Measurements from ENCODE around the gene HFE.

- no peak for TF ChIP-seq CTCF (IDR thresholded peaks at IDR 0.05; ENCODE audit: insufficient read depth, low read length, poor library complexity, severe bottlenecking)
- no peak for TF ChIP-seq EZH2phosphoT487 (conservative IDR thresholded peaks at IDR 0.05; ENCODE audit: low read length)
Measured at GRCh38 chr6:26121141-26122004, 34.1 kb downstream of the HFE start.

All from SU-DHL-6 (cell line).